ENCODE data around the gene TBC1D5.
A peak's percentile ranks its signal among the peaks of the same experiment; 100 is the strongest.
"Not testable (repeated sequence)": the region's sequence is repeated elsewhere in the genome, so short reads cannot be mapped to it uniquely, and the experiment has no call there.

TBC1D5 gene

GRCh38 chr3:17394541-17395155 is 347.8 kb downstream of the TBC1D5 start:
- no peak for DNase-seq

DNA sequence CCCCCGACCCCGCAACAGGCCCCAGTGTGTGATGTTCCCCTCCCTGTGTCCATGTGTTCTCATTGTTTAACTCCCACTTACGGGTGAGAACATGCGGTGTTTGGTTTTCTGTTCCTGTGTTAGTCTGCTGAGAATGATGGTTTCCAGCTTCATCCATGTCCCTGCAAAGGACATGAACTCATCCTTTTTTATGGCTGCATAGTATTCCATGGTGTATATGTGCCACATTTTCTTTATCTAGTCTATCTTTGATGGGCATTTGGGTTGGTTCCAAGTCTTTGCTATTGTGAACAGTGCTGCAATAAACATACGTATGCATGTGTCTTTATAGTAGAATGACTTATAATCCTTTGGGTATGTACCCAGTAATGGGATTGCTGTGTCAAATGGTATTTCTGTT is 349.9 kb downstream of the TBC1D5 start:
- DNase-seq, result not testable (repeated sequence)

DNA sequence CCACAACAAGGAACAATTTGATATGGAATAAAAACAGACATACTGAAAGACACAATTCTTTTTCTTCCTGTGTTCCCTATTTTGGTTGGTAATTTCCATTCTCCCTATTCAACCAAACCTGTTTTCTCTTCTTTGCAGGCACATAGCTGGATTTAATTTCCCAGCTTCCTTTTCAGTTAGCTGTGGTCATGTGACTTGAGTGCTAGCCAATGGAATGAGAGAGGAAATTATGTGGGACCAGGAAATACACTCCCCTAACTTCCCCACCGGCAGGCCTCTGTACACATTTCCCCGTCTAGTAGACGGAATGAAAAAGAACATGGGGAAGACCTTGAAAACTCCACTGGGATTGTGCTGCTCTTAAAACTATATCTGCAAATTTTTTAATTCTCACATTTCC is 351.6 kb downstream of the TBC1D5 start:
- no peak for DNase-seq

DNA sequence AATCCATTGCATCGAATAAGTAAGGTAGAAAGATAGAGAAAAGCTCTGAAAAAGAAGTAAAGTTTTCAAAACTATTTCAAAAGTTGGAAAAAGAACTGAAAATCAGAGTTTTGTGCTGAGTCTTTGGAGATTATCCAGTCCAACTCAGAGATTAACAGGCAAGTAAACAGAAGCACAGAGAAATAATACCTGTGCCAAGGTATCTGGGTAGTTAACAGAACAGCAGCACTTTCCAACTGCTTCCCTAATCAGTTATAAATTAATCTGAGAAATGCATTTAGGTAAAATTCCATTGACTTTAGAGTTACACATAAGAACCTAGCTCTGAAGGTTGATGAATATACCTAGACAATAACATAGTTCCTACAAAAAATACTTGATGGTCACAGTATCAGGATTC is 355.3 kb downstream of the TBC1D5 start:
- DNase-seq, result no peak

DNA sequence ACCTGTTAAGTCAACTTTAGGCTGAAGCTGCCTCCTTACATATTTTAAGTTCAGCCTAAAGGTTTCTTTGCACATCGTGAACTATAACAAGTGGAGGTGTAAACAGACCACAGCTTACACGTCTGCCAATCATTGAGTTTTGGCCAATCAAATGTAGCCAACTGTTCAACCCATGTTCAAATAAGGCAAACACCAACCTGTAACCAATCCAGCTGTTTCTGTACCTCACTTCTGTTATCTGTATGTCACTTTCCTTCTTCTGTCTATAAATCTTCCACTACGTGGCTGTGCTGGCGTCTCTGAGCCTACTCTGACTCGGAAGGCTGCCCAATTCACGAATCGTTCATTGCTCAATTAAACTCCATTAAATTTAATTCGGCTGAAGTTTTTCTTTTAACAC is 356.0 kb downstream of the TBC1D5 start:
- no peak for DNase-seq

GRCh38 chr3:17384567-17385296 is 357.7 kb downstream of the TBC1D5 start:
- no peak for DNase-seq

DNA sequence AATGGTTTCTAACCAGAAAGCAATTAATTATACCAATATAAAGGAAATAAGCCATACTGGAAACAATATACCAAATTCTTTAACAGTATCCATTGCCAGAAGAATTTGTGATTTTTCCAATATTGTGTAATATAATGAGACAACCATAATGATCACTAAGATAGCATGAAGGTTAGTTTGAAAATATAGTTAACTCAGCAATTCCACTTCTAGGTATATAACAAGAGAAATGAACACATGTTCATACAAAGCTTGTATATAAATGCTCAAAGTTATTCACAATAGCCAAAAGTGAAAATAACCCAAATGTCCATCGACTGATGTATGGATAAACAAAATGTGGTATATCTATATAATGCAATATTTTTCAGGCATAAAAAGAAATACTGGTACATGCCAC is 369.1 kb downstream of the TBC1D5 start:
- no peak for DNase-seq

DNA sequence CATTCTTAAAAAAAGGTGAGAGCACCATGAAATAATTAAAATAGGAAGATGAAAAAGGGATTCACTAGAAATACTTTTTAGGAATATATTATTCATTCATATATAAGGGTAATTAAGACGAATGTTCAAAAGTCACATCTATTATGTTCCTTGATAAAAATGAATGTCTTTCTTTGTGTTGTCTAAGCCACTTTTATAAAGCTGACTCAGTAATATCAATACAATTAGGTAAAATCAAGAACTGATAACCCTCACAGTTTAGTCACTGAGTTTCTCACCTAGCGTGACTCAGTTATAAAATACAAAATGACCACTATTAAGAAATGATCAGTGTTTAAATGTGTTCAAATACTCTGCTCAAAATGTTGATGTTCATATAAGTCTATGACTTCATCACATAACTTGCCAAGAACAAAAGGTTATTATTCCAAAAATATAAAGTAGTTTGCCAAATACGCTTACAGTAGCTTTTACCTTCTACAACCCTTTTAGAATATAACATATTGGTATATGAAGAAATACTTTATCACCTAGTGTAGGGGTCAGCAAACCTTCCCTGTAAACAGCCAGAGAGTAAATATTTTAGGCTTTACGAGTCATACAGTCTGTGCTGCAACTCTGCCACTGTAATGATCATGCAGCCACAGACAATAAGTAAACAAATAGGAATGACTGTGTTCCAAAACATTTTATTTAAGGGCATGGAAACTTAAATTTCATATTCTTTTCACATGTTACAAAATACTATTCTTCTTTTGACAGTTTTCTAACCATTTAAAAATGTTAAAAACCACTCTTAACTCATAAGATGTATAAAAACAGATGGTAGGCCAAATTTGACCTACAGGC is 369.8 kb downstream of the TBC1D5 start:
- no peak for DNase-seq

DNA sequence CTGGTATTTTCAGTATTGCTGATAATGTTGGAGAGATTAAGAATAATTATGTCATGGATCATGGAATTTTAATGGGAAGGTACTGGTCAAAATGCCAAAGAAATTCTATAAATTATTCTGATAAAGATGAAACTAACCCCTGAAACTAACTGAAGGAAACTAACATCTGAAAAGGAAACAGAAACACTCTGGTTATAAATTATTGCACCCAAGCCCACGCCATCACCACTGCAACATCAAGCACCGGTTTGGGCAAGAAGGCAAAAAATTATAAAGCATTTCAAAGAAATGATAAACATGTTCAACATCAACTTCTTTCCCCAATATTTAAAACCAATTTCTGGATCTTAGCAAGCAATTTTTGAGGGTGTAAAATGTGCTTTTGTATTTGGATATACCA is 372.5 kb downstream of the TBC1D5 start:
- no peak for DNase-seq

- DNase-seq, result no peak
Measured at GRCh38 chr3:17367171-17367570, 375.3 kb downstream of the TBC1D5 start.

DNA sequence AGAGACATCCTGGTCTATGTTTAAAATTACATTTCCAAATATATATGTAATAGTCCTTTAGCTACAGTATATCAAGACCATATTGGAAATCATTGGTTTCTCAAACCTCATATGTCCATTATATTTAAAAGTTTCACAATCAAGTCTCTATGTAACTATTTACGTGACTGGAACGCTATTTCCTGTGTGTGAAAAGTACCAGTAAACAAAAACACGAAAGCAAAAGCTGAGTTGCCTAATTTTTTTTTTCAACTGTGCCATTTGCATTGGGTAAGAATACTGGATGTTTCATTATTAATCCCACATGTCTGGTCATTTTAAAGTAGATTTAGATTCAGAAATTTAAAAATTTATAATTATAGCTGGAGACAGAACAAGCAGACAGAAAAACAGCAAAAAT is 381.4 kb downstream of the TBC1D5 start:
- DNase-seq, result no peak

DNA sequence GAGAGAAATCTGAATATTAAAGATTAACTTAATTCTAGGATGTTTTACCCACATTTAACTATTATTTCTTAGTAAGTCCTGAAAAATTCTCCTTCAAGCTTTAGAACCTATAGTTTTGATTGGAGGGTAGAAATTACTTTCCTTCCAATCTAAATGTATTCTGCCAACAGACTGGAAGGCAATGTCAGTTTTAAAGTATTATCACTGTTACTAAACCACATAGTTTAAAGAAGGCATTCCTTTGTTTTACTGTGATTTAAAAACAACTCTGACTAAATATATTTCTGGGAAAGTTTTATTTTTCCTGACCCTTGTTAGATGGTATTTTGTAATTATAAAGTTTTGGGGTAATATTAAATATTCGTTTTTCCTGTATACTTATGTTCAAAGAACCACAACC is 382.5 kb downstream of the TBC1D5 start:
- no peak for DNase-seq

DNA sequence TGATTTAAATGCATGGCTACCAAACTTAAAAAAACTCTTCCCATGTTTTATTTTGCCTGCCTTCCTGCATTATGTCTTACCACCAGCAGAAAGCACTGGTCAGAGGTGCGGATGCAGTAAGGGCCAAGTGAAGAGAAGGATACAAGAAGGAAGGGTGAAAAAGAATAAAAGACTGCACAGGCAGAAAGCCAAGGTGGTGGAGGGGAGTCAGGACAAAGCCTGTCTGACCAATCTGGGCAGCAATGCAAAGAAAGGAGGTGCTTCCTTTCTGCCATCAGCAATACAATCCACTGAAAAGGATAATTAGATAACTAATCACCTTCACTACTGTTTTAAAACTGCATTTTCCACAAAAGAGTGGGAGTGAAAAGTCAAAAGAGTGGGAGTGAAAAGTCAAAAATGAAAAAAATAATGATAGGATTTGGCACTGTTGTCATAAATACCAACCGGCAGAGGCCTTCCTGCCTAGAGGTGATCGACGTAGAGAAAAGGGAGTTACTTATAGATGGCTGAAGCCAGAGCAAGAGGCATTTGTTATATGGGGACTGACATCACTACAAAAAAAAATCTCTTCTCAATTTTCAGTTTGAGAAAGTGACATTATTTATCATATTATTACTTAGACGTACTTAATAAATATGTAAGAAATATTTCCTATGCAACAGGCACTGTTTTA is 385.3 kb downstream of the TBC1D5 start:
- DNase-seq, result no peak

GRCh38 chr3:17356585-17356984 is 385.8 kb downstream of the TBC1D5 start:
- no peak for DNase-seq

- DNase-seq, result no peak
Measured at GRCh38 chr3:17355591-17355990, 386.8 kb downstream of the TBC1D5 start.

DNA sequence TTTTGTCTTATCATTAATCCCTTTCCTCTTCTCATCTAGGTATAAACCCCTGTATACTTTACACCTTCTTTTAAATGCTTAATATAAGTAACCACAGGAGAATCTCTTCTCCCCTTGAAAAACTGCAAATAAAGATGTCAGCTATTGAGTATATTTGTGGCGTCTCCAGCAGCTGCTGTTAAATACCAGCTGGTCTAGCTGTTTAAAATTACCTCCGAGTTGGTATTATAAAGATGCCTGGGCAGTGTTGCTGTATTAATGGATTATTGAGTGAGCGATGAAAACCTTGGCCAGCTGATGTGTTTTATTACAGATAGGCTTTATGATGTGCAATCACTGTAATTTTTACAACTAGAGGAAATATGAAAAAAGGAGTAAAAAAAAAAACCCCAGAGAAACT is 388.1 kb downstream of the TBC1D5 start:
- DNase-seq, result no peak

GRCh38 chr3:17352620-17353019 is 389.8 kb downstream of the TBC1D5 start:
- DNase-seq, result peak; percentile 86

DNA sequence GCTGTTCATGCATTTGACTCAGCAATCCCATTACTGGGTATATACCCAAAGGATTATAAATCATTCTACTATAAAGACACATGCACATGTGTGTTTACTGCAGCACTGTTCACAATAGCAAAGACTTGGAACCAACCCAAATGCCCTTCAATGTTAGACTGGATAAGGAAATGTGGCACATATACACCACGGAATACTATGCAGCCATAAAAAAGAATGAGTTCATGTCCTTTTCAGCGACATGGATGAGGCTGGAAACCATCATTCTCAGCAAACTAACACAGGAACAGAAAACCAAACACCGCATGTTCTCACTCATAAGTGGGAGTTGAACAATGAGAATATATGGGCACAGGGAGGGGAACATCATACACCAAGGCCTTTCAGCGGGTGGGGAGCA is 391.2 kb downstream of the TBC1D5 start:
- DNase-seq, result not testable (repeated sequence)

GRCh38 chr3:17349093-17349492 is 393.3 kb downstream of the TBC1D5 start:
- DNase-seq, result no peak

DNA sequence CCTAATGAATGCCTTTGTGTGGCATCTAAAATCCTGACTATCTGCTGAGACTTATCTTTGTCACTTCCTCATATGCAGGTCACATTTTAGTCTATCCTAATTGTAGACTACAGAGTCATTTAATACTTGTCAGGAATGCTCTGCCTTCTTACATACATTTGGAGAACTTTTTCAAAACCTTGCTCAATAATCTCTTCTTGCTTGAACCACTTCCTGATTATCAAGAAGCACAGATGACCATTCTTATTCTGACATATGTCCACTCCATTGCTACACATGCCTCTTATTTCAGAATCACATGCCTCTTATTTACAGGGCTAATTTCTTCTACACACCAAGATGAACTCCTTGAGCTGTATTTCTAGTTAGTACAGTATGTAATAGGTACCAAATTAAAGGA is 400.3 kb downstream of the TBC1D5 start:
- no peak for DNase-seq

GRCh38 chr3:17340693-17341092 is 401.7 kb downstream of the TBC1D5 start:
- DNase-seq, result no peak

GRCh38 chr3:17340261-17340660 is 402.2 kb downstream of the TBC1D5 start:
- no peak for DNase-seq

GRCh38 chr3:17339132-17339575 is 403.3 kb downstream of the TBC1D5 start:
- no peak for DNase-seq

All from NCI-H1417 treated with DMSO at 0.1 percent for 48 hours (cell line).